Panc1 (cell line): ENCODE results near the gene NSL1.

Source experiments
- POLR2AphosphoS5 ChIP-seq: IDR thresholded peaks from 2 replicates; pipeline ENCODE4 v1.6.1; 2012; ENCODE audit warnings: mild to moderate bottlenecking, low read depth, low read length, moderate library complexity
- SIN3A ChIP-seq: IDR thresholded peaks from 2 replicates; pipeline ENCODE4 v1.6.1; 2012; ENCODE audit warnings: low read depth, mild to moderate bottlenecking, low read length, moderate library complexity, borderline replicate concordance; ENCODE audit not compliant: insufficient read depth
- TCF7L2 ChIP-seq: IDR thresholded peaks from 2 replicates; pipeline ENCODE4 v1.6.1; 2011; ENCODE audit warnings: mild to moderate bottlenecking, low read depth, low read length, inconsistent platforms
- TF ChIP-seq, protein P1 (sequence below): fragments of 450-650 bp; IDR thresholded peaks from 2 replicates; pipeline ENCODE4 v1.5.1; 2017; ENCODE audit warnings: mild to moderate bottlenecking
- TF ChIP-seq, protein P2 (sequence below), 2 experiments: IDR thresholded peaks; 2 replicates each; pipeline ENCODE4 v1.6.1; 2011 to 2012; ENCODE audit warnings: low read depth in 2 of 2, control low read depth in 1 of 2, low read length in 1 of 2, mild to moderate bottlenecking in 1 of 2, moderate library complexity in 1 of 2; ENCODE audit not compliant: insufficient read depth in 1 of 2

DNA sequence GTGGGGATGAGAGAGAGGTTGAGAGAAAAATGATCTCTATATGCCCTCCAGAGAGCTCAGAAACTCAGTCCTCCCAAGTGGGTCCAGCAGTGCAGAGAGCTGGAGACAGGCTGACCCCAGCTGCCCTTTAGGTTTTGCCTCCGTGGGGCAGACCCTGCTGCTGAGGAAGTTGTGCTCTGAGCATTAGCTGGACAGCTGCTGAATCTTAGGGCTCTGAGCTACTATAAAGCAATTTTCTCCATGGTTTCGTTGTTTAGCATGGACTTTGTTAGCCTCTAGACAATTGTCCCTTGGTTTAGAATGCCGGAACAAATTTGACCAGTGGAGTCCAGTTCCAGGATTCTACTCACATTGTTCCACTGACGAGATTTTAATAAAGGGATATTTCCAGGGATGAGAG is 114.0 kb downstream of the NSL1 start:
- TF ChIP-seq SIN3A (no peak), POLR2AphosphoS5 (no peak), TCF7L2 (no peak)
- TF ChIP-seq, protein P1, sequence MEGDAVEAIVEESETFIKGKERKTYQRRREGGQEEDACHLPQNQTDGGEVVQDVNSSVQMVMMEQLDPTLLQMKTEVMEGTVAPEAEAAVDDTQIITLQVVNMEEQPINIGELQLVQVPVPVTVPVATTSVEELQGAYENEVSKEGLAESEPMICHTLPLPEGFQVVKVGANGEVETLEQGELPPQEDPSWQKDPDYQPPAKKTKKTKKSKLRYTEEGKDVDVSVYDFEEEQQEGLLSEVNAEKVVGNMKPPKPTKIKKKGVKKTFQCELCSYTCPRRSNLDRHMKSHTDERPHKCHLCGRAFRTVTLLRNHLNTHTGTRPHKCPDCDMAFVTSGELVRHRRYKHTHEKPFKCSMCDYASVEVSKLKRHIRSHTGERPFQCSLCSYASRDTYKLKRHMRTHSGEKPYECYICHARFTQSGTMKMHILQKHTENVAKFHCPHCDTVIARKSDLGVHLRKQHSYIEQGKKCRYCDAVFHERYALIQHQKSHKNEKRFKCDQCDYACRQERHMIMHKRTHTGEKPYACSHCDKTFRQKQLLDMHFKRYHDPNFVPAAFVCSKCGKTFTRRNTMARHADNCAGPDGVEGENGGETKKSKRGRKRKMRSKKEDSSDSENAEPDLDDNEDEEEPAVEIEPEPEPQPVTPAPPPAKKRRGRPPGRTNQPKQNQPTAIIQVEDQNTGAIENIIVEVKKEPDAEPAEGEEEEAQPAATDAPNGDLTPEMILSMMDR = no peak
- TF ChIP-seq, protein P2, sequence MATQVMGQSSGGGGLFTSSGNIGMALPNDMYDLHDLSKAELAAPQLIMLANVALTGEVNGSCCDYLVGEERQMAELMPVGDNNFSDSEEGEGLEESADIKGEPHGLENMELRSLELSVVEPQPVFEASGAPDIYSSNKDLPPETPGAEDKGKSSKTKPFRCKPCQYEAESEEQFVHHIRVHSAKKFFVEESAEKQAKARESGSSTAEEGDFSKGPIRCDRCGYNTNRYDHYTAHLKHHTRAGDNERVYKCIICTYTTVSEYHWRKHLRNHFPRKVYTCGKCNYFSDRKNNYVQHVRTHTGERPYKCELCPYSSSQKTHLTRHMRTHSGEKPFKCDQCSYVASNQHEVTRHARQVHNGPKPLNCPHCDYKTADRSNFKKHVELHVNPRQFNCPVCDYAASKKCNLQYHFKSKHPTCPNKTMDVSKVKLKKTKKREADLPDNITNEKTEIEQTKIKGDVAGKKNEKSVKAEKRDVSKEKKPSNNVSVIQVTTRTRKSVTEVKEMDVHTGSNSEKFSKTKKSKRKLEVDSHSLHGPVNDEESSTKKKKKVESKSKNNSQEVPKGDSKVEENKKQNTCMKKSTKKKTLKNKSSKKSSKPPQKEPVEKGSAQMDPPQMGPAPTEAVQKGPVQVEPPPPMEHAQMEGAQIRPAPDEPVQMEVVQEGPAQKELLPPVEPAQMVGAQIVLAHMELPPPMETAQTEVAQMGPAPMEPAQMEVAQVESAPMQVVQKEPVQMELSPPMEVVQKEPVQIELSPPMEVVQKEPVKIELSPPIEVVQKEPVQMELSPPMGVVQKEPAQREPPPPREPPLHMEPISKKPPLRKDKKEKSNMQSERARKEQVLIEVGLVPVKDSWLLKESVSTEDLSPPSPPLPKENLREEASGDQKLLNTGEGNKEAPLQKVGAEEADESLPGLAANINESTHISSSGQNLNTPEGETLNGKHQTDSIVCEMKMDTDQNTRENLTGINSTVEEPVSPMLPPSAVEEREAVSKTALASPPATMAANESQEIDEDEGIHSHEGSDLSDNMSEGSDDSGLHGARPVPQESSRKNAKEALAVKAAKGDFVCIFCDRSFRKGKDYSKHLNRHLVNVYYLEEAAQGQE (IDR thresholded peaks at IDR 0.05; ENCODE audit: insufficient read depth in 1 of 2, low read depth in 2 of 2, low read length in 1 of 2) = no peak
